Activated naive CD8-positive, alpha-beta T cell (primary cell): Measurements from ENCODE around the gene KRTAP10-7.
"Not testable (repeated sequence)": the region's sequence is repeated elsewhere in the genome, so short reads cannot be mapped to it uniquely, and the experiment has no call there.

Source experiments
- H3K27ac Mint-ChIP-seq: one replicate; pipeline ENCODE4 v1.8.0; 2021; ENCODE audit warnings: mixed read lengths
- H3K27me3 Mint-ChIP-seq: one replicate; pipeline ENCODE4 v1.8.0; 2021; ENCODE audit warnings: mixed read lengths
- H3K36me3 Mint-ChIP-seq: one replicate; pipeline ENCODE4 v1.8.0; 2021; ENCODE audit warnings: mixed read lengths
- H3K4me1 Mint-ChIP-seq: one replicate; pipeline ENCODE4 v1.8.0; 2021; ENCODE audit warnings: low read depth, mixed read lengths
- H3K4me3 Mint-ChIP-seq: one replicate; pipeline ENCODE4 v1.8.0; 2021; ENCODE audit warnings: mild to moderate bottlenecking, mixed read lengths
- H3K9me3 Mint-ChIP-seq: one replicate; pipeline ENCODE4 v1.8.0; 2021; ENCODE audit warnings: low read depth, mixed read lengths

Gene KRTAP10-7

GRCh38 chr21:44619886-44620285, 19.5 kb downstream of the KRTAP10-7 start:
- Mint-ChIP-seq H3K27ac (peak overlapping the region; percentile 95), H3K4me3 (no peak overlapping the region), H3K9me3 (peaks cover 42% of the 10 kb centered on the region)

GRCh38 chr21:44623575-44623974, 23.2 kb downstream of the KRTAP10-7 start:
- Mint-ChIP-seq H3K9me3 (peaks cover 42% of the 10 kb centered on the region), H3K27me3 (no peaks in the 10 kb centered on the region), H3K27ac (no peak overlapping the region), H3K4me3 (no peak overlapping the region), H3K4me1 (peaks cover 38% of the 10 kb centered on the region), H3K36me3 (peaks cover 36% of the 10 kb centered on the region)

More at GRCh38 chr21:44619886-44620285, 19.5 kb downstream of the KRTAP10-7 start:
- no peaks in the 10 kb centered on the region for H3K27me3 Mint-ChIP-seq
- H3K4me1 Mint-ChIP-seq, result peaks cover 50% of the 10 kb centered on the region
- H3K36me3 Mint-ChIP-seq, result peaks cover 36% of the 10 kb centered on the region

- peaks cover 34% of the 10 kb centered on the region for H3K4me1 Mint-ChIP-seq
- H3K27me3 Mint-ChIP-seq, result no peaks in the 10 kb centered on the region
- H3K27ac Mint-ChIP-seq, result no peak overlapping the region
- no peak overlapping the region for H3K4me3 Mint-ChIP-seq
- peaks cover 23% of the 10 kb centered on the region for H3K36me3 Mint-ChIP-seq
- H3K9me3 Mint-ChIP-seq, result peaks cover 29% of the 10 kb centered on the region
Observed at GRCh38 chr21:44625756-44626155, 25.4 kb downstream of the KRTAP10-7 start.

- H3K4me1 Mint-ChIP-seq, result peaks cover 36% of the 10 kb centered on the region
- H3K9me3 Mint-ChIP-seq, result peaks cover 32% of the 10 kb centered on the region
- peaks cover 26% of the 10 kb centered on the region for H3K36me3 Mint-ChIP-seq
- no peaks in the 10 kb centered on the region for H3K27me3 Mint-ChIP-seq
- no peak overlapping the region for H3K4me3 Mint-ChIP-seq
- H3K27ac Mint-ChIP-seq, result peak overlapping the region; percentile 34
Observed at GRCh38 chr21:44626262-44626661, 25.9 kb downstream of the KRTAP10-7 start.

- Mint-ChIP-seq H3K27ac (peak within 1 kb of the TSS; percentile 34), H3K9me3 (peaks cover 34% of the 10 kb centered on the region), H3K27me3 (no peaks in the 10 kb centered on the region), H3K4me1 (peaks cover 36% of the 10 kb centered on the region), H3K36me3 (peaks cover 27% of the 10 kb centered on the region), H3K4me3 (peak within 1 kb of the TSS; percentile 27)
Observed at GRCh38 chr21:44626673-44627143, 26.3 kb downstream of the KRTAP10-7 start, which contains the start of gene KRTAP10-9. TSS of gene KRTAP10-9 (plus strand) at chr21:44627093. CDS start at chr21:44627172, 79 bp downstream.

- H3K27me3 Mint-ChIP-seq, H3K27ac Mint-ChIP-seq: not testable (repeated sequence)
- Mint-ChIP-seq H3K4me1 (peaks cover 36% of the 10 kb centered on the region), H3K4me3 (peak overlapping the region; percentile 27), H3K9me3 (peaks cover 38% of the 10 kb centered on the region), H3K36me3 (peaks cover 28% of the 10 kb centered on the region)
Observed at GRCh38 chr21:44627181-44627822, 26.9 kb downstream of the KRTAP10-7 start.

- Mint-ChIP-seq H3K4me1 (peaks cover 36% of the 10 kb centered on the region), H3K36me3 (peaks cover 24% of the 10 kb centered on the region), H3K9me3 (peaks cover 34% of the 10 kb centered on the region)
- H3K27ac Mint-ChIP-seq, H3K27me3 Mint-ChIP-seq, H3K4me3 Mint-ChIP-seq: not testable (repeated sequence)
Observed at GRCh38 chr21:44627831-44628233, 27.4 kb downstream of the KRTAP10-7 start.

GRCh38 chr21:44628707-44629391, 28.5 kb downstream of the KRTAP10-7 start:
- Mint-ChIP-seq H3K27ac (no peak overlapping the region), H3K4me3 (no peak overlapping the region), H3K9me3 (peaks cover 24% of the 10 kb centered on the region), H3K4me1 (peaks cover 36% of the 10 kb centered on the region), H3K27me3 (no peaks in the 10 kb centered on the region), H3K36me3 (peaks cover 24% of the 10 kb centered on the region)

- Mint-ChIP-seq H3K27ac (peak overlapping the region; percentile 86), H3K4me1 (peaks cover 35% of the 10 kb centered on the region), H3K9me3 (peaks cover 17% of the 10 kb centered on the region), H3K4me3 (peak overlapping the region; percentile 43), H3K36me3 (peaks cover 16% of the 10 kb centered on the region), H3K27me3 (no peaks in the 10 kb centered on the region)
Observed at GRCh38 chr21:44630440-44630839, 30.0 kb downstream of the KRTAP10-7 start.

GRCh38 chr21:44632067-44632466, 31.7 kb downstream of the KRTAP10-7 start:
- Mint-ChIP-seq H3K4me1 (peaks cover 24% of the 10 kb centered on the region), H3K9me3 (peaks cover 17% of the 10 kb centered on the region), H3K4me3 (no peak overlapping the region), H3K27ac (no peak overlapping the region), H3K27me3 (no peaks in the 10 kb centered on the region), H3K36me3 (peaks cover 16% of the 10 kb centered on the region)

GRCh38 chr21:44636209-44637017, 36.0 kb downstream of the KRTAP10-7 start:
- no peak overlapping the region for H3K4me3 Mint-ChIP-seq
- no peaks in the 10 kb centered on the region for H3K4me1 Mint-ChIP-seq
- H3K36me3 Mint-ChIP-seq, result peaks cover 13% of the 10 kb centered on the region
- H3K27ac Mint-ChIP-seq, result no peak overlapping the region
- H3K9me3 Mint-ChIP-seq, result peaks cover 18% of the 10 kb centered on the region
- no peaks in the 10 kb centered on the region for H3K27me3 Mint-ChIP-seq

GRCh38 chr21:44637018-44637850, 36.8 kb downstream of the KRTAP10-7 start, which contains the start of gene KRTAP10-10:
TSS of gene KRTAP10-10 (plus strand) at chr21:44637356. CDS start at chr21:44637418, 62 bp downstream.
- Mint-ChIP-seq H3K36me3 (peaks cover 12% of the 10 kb centered on the region), H3K4me3 (no peak within 1 kb of the TSS), H3K4me1 (no peaks in the 10 kb centered on the region), H3K9me3 (peaks cover 11% of the 10 kb centered on the region), H3K27me3 (no peaks in the 10 kb centered on the region), H3K27ac (no peak within 1 kb of the TSS)

- not testable (repeated sequence) for H3K27me3 Mint-ChIP-seq, H3K4me1 Mint-ChIP-seq, H3K27ac Mint-ChIP-seq, H3K9me3 Mint-ChIP-seq, H3K4me3 Mint-ChIP-seq
- peaks cover 11% of the 10 kb centered on the region for H3K36me3 Mint-ChIP-seq
Observed at GRCh38 chr21:44637851-44638348, 37.5 kb downstream of the KRTAP10-7 start.
